ENCODE results near the gene RELN.

DNA sequence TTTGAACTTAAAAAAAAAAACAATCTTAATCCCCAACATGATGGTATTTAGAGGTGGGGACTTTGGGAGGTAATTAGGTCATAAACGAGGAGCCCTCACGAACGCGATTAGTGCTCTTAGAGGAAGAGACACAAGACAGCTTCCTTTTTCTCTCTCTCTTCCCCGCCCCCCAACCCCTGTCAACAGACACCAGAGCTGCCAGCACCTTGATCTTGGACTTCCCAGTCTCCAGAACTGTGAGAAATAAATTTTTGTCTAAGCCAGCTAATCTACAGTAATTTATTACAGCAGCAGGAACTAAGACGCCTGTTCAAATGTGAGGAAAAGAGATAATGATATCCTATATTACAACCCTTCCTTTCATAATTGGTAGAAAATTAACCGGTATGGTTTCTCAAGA, 40.1 kb downstream of the RELN start:
- no peak for TF ChIP-seq CTCF (IDR thresholded peaks at IDR 0.05 in 8 of 11, conservative IDR thresholded peaks at IDR 0.05 in 3 of 11)
- no peak for TF ChIP-seq POLR2AphosphoS5 (IDR thresholded peaks at IDR 0.05)

Measured in spleen (tissue), 7 donors.